SU-DHL-6 (cell line): ENCODE measurements around the gene ALDH18A1.
A peak's percentile ranks its signal among the peaks of the same experiment; 100 is the strongest.

Experiments
- H2AFZ ChIP-seq: fragments of 200-600 bp; sonication (generic); 2 replicates; pipeline ENCODE4 v1.6.1; 2014; ENCODE audit warnings: low read depth, mild to moderate bottlenecking, moderate library complexity, mixed read lengths, antibody characterized with exemption, low read length; ENCODE audit not compliant: severe bottlenecking
- H3F3A ChIP-seq: fragments of 200-600 bp; shearing (Covaris generic); 2 replicates; pipeline ENCODE4 v1.6.0; 2016; ENCODE audit warnings: antibody characterized with exemption, mild to moderate bottlenecking; ENCODE audit not compliant: insufficient read depth
- H3K27ac ChIP-seq: fragments of 200-600 bp; sonication (generic); 2 replicates; pipeline ENCODE4 v1.5.1; 2016; ENCODE audit warnings: low read depth, mild to moderate bottlenecking, low read length, moderate library complexity, mixed read lengths
- H3K27me3 ChIP-seq: fragments of 200-600 bp; sonication (generic), shearing (Covaris generic); 2 replicates; pipeline ENCODE4 v1.6.0; 2014; ENCODE audit warnings: mild to moderate bottlenecking, low read length
- H3K36me3 ChIP-seq: fragments of 200-600 bp; sonication (generic); 2 replicates; pipeline ENCODE4 v1.6.1; 2014; ENCODE audit warnings: mild to moderate bottlenecking, low read length, mixed read lengths
- H3K4me2 ChIP-seq: fragments of 300-600, 200-600 bp; shearing (Covaris generic), sonication (generic); 2 replicates; pipeline ENCODE4 v1.6.0; 2014; ENCODE audit warnings: low read length, low read depth, mild to moderate bottlenecking; ENCODE audit not compliant: poor library complexity, severe bottlenecking
- H3K4me3 ChIP-seq: fragments of 200-600 bp; sonication (generic); 2 replicates; pipeline ENCODE4 v1.5.1; 2014; ENCODE audit warnings: antibody characterized with exemption, low read length, mild to moderate bottlenecking, mixed read lengths; ENCODE audit not compliant: insufficient read depth, poor library complexity, severe bottlenecking
- H3K79me2 ChIP-seq: fragments of 200-600 bp; sonication (generic); 2 replicates; pipeline ENCODE4 v1.6.1; 2014; ENCODE audit warnings: mild to moderate bottlenecking, low read length, moderate library complexity; ENCODE audit not compliant: insufficient read depth
- H3K9ac ChIP-seq: fragments of 200-600 bp; sonication (generic); 2 replicates; pipeline ENCODE4 v1.7.0; 2014; ENCODE audit warnings: mild to moderate bottlenecking, low read length
- H3K9me2 ChIP-seq: fragments of 200-600 bp; sonication (generic); replicated peaks from 2 replicates; pipeline ENCODE4 v1.6.1; 2014; ENCODE audit warnings: low read length; ENCODE audit not compliant: insufficient read depth
- H3K9me3 ChIP-seq: fragments of 200-600 bp; sonication (generic); 2 replicates; pipeline ENCODE4 v1.6.1; 2014; ENCODE audit warnings: low read length, mixed read lengths; ENCODE audit not compliant: insufficient read depth
- H4K20me1 ChIP-seq: fragments of 200-600 bp; sonication (generic); 2 replicates; pipeline ENCODE4 v1.6.1; 2014; ENCODE audit warnings: low read depth, mild to moderate bottlenecking, antibody characterized with exemption, low read length, moderate library complexity, mixed read lengths
- CTCF ChIP-seq: fragments of 200-600 bp; sonication (generic); IDR thresholded peaks from one replicate; pipeline ENCODE4 v1.5.1; 2017; ENCODE audit warnings: antibody characterized with exemption, mild to moderate bottlenecking, low read length, moderate library complexity; ENCODE audit not compliant: insufficient read depth, poor library complexity, severe bottlenecking
- EZH2phosphoT487 ChIP-seq: fragments of 200-600 bp; sonication (generic), shearing (Covaris generic); conservative IDR thresholded peaks from 2 replicates; pipeline ENCODE4 v1.6.1; 2018; ENCODE audit warnings: mild to moderate bottlenecking, antibody characterized with exemption, low read length, moderate library complexity, mixed read lengths

Gene ALDH18A1

GRCh38 chr10:95561177-95561863, 95.2 kb downstream of the ALDH18A1 start, which contains the start of gene SORBS1:
Gene SORBS1, minus strand, starts transcription at chr10:95561371. Its CDS starts 120,236 bp downstream, at chr10:95441135.
- peak within 1 kb of the TSS; percentile 61 for H3K9ac ChIP-seq
- TF ChIP-seq CTCF (no peak), EZH2phosphoT487 (no peak)
- H3K36me3 ChIP-seq, result no peaks in the 10 kb centered on the region
- H3K27me3 ChIP-seq, result no peaks in the 10 kb centered on the region; the same call in 1 of the 2 replicates
- no peaks in the 10 kb centered on the region for H4K20me1 ChIP-seq
- H3K9me3 ChIP-seq, result no peaks in the 10 kb centered on the region
- peak within 1 kb of the TSS; percentile 92 for H3K4me3 ChIP-seq
- no peaks in the 10 kb centered on the region for H3K79me2 ChIP-seq
- no peaks in the 10 kb centered on the region for H3F3A ChIP-seq
- H3K27ac ChIP-seq, result no peak within 1 kb of the TSS
- H3K9me2 ChIP-seq, result no peaks in the 10 kb centered on the region
- H2AFZ ChIP-seq, result peak within 1 kb of the TSS; percentile 92
- peak within 1 kb of the TSS; percentile 96 for H3K4me2 ChIP-seq

GRCh38 chr10:95560278-95561176, 96.0 kb downstream of the ALDH18A1 start:
- H3K27ac ChIP-seq, result no peak overlapping the region
- no peaks in the 10 kb centered on the region for H3K79me2 ChIP-seq
- no peak for TF ChIP-seq EZH2phosphoT487
- no peak for TF ChIP-seq CTCF
- H3K9me2 ChIP-seq, result no peaks in the 10 kb centered on the region
- H4K20me1 ChIP-seq, result no peaks in the 10 kb centered on the region
- H3K4me2 ChIP-seq, result peak overlapping the region; percentile 96
- no peaks in the 10 kb centered on the region for H3K36me3 ChIP-seq
- peak overlapping the region; percentile 92 for H2AFZ ChIP-seq
- no peaks in the 10 kb centered on the region; the same call in 1 of the 2 replicates for H3K27me3 ChIP-seq
- no peaks in the 10 kb centered on the region for H3K9me3 ChIP-seq
- H3K9ac ChIP-seq, result peak overlapping the region; percentile 61
- no peaks in the 10 kb centered on the region for H3F3A ChIP-seq
- peak overlapping the region; percentile 92 for H3K4me3 ChIP-seq

- TF ChIP-seq EZH2phosphoT487, result no peak
- TF ChIP-seq CTCF, result no peak
- H3K27me3 ChIP-seq, result no peaks in the 10 kb centered on the region; the same call in 1 of the 2 replicates
- H3K9me3 ChIP-seq, result no peaks in the 10 kb centered on the region
- H3K27ac ChIP-seq, result no peak overlapping the region
- no peaks in the 10 kb centered on the region for H4K20me1 ChIP-seq
- no peaks in the 10 kb centered on the region for H3K36me3 ChIP-seq
- no peaks in the 10 kb centered on the region for H3K79me2 ChIP-seq
- no peak overlapping the region for H2AFZ ChIP-seq
- no peaks in the 10 kb centered on the region for H3F3A ChIP-seq
- H3K9me2 ChIP-seq, result no peaks in the 10 kb centered on the region
- no peak overlapping the region for H3K4me3 ChIP-seq
- no peak overlapping the region for H3K4me2 ChIP-seq
- H3K9ac ChIP-seq, result no peak overlapping the region
Measured at GRCh38 chr10:95559896-95560277, 96.6 kb downstream of the ALDH18A1 start.
